Activated CD4-positive, alpha-beta T cell treated with anti-CD3 and anti-CD28 coated beads for 24 hours (primary cell): ENCODE results near the gene ZFYVE21.
"Not testable (repeated sequence)": the region's sequence is repeated elsewhere in the genome, so short reads cannot be mapped to it uniquely, and the experiment has no call there.

ENCODE experiments used
- DNase-seq, 2 donors: peaks; one replicate each; pipeline ENCODE4 v3.0.0-alpha.2; 2020; ENCODE audit warnings: low read depth in 2 of 2

ZFYVE21 gene

GRCh38 chr14:103763730-103764488 lies 48.3 kb downstream of the ZFYVE21 start:
- DNase-seq, result no peak

GRCh38 chr14:103765526-103765925 lies 49.9 kb downstream of the ZFYVE21 start:
- DNase-seq, result no peak

- no peak for DNase-seq
These were observed 51.8 kb downstream of the ZFYVE21 start for GRCh38 chr14:103767336-103767894.

- no peak for DNase-seq
These were observed 54.9 kb downstream of the ZFYVE21 start for GRCh38 chr14:103770500-103770899.

- DNase-seq, result no peak
These were observed 55.3 kb downstream of the ZFYVE21 start for GRCh38 chr14:103770902-103771301.

- no peak for DNase-seq
These were observed 56.6 kb downstream of the ZFYVE21 start for GRCh38 chr14:103772078-103772712.

GRCh38 chr14:103773521-103773920 lies 57.9 kb downstream of the ZFYVE21 start:
- DNase-seq, result no peak

- no peak for DNase-seq
These were observed 59.9 kb downstream of the ZFYVE21 start for GRCh38 chr14:103775506-103775905.

- not testable (repeated sequence) for DNase-seq
These were observed 60.7 kb downstream of the ZFYVE21 start for GRCh38 chr14:103776319-103776718.

- no peak for DNase-seq
These were observed 66.8 kb downstream of the ZFYVE21 start for GRCh38 chr14:103782376-103782775.
